ENCODE measurements around the gene CHMP2A. TPM values are rescaled to one million over a fixed set of nuclear protein-coding genes. Genes with fewer than 3 reads are reported as not detected.
A peak's percentile ranks its signal among the peaks of the same experiment; 100 is the strongest.

CHMP2A gene
- polyA plus RNA-seq, 1 donor, result 77.9 TPM

DNA sequence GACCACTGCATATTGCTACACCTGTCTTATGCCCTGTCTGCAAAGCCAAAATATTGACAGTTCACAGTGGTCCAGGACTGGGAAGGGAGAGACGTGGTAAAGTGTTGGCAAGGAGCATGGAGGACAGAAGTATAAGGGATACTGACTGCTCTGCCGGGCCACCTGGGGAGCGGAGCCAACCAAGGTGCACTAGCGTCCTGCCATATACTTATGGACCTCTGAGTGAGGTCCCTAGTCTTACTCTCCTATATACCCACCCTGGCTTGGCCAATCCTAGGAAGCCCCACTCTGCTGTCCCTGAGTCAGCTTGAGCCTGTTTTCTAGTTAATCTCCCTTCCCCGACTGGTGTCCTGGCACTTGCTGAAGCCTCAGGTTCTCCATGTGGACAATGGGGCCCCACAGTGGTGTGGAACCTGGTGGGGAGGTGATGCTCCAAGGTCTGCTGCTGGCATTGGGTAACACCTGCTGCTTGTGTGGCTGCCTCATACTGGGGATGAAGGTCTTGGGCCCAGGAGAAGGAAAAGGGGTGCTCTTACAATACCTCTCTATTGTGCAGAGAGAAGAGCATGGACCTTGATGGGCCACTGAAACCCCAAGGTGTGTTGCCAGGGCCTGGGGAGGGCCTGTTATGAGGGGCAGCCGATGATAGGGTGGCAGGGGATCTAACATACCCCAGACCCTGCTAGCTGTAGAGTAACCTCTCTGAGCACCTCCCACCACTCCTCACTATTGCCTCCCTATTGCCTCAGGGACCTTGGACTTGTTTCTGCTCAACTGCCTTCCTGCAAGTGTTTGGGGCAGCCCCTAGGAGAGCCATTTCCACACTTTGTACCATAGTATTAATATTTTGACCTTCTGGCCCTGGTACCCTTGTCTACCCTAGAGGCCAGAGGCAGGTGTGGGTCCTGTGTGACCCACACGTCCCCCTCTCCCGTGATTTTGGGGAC lies 17.8 kb downstream of the CHMP2A start:
- no peak for DNase-seq

GRCh38 chr19:58535857-58536256 lies 19.0 kb downstream of the CHMP2A start:
- no peak for DNase-seq

- no peak for DNase-seq
Measured at GRCh38 chr19:58531034-58531840, 23.7 kb downstream of the CHMP2A start.

DNA sequence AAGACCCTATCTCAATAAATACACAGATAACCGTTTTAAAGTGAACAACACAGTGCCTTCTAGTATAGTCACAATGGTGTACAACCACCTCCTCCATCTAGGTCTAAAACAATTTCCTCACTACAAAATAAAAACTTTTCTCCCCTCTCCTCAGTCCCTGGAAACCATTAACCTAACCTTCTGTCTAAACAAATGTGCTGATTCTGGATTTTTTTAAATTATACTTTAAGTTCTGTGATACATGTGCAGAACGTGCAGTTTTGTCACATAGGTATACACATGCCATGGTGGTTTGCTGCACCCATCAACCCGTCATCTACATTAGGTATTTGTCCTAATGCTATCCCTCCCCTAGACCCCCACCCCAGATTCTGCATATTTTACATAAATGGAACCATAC lies 25.5 kb downstream of the CHMP2A start:
- no peak for DNase-seq

GRCh38 chr19:58522709-58523108 lies 32.2 kb downstream of the CHMP2A start:
- no peak for DNase-seq

DNA sequence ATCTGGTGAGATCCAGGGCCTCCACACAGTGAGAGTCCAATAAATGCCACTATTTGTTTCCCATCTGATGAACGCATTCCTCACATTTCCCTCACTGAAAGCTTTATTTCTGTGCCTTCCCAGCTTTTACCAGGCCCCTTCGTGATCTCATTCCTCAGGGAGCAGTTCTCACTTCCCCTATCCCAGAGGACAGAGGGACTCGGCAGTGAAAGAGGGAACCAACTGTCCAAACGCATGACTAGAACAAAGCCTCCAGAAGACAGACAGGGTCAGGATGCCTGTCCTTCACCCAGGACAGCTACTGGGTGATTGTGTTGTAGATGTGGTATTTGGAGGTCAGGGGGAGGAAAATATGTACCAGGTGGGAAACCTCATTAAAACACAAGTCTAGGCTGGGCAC lies 33.3 kb downstream of the CHMP2A start:
- no peak for DNase-seq

DNA sequence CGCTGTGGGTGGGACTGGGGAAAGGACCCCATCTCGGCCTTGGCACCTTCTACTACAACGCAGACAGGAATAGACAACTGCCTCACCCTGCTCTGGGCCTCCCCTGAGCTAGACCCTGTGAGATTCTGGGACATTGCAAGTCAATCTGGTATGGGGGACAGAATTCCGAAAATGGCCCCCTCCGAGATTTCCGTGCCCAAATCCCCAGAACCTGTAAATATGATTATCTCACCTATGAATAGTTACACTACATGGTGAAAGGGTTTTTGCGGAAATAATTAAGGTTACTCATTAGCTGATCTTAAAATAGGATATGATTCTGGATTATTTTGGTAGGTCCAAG lies 34.7 kb downstream of the CHMP2A start:
- no peak for DNase-seq

DNA sequence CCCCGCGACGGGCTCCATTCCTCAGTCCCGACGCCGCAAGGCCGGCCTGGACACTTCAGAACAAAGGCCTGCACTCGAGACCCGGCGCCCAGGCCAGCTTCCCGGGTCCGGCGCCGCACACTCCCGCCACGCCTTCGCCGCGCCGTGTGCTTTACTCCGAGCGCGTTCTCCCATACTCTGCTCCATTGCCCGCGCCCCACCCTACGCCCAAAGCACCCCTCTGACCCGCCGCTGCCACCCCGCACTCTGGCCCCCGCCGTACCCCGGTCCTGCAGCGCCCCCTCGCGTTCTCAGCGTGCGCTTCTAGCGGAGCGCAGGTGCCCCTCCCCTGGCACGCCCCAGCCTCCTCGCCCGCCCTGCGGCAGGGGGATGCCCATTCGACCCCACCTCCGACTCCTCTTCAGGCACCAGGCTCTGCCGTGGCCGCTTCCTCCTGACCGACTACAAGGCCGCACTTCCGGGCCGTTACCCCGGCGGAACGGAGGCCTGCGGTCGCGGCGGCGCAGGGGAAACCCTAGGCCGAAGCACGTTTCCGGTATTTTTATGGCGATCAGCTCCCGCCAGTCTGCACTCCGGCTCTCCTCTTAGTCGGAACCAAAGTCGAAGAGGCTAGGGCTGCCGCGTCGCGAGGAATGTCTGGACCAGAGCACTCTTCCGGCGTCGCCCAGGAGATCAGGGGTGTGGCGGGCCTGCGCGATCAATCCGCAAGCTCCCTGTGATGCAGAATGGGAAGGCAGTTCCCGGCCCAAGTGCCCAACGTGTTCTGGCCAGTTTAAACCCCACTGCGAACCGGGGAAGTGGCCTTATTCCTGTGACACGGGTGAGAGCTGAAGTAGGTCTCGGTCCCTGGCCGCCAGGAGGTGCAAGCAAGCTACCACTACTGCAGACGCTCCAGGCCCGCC lies 35.3 kb downstream of the CHMP2A start, which contains the start of gene ZBTB45:
TSS of gene ZBTB45 (minus strand) at position 456 of the 902 bp plus-strand sequence. CDS start 2,137 bp downstream, outside the sequence.
- peak; percentile 93 for DNase-seq

DNA sequence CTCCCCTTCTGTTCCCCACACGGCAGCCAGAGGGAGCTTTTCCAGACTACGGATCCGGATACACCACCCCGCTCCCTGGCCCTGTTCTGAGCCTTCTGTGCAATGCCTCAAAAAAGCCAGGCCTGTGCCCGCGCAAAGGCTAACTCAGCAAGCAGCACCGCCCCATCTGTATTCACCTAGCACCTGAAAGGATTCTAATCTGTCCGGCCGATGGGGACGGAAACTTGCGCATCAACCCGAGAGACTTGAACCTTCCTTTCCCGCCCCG lies 35.9 kb downstream of the CHMP2A start:
- peak; percentile 77 for DNase-seq

DNA sequence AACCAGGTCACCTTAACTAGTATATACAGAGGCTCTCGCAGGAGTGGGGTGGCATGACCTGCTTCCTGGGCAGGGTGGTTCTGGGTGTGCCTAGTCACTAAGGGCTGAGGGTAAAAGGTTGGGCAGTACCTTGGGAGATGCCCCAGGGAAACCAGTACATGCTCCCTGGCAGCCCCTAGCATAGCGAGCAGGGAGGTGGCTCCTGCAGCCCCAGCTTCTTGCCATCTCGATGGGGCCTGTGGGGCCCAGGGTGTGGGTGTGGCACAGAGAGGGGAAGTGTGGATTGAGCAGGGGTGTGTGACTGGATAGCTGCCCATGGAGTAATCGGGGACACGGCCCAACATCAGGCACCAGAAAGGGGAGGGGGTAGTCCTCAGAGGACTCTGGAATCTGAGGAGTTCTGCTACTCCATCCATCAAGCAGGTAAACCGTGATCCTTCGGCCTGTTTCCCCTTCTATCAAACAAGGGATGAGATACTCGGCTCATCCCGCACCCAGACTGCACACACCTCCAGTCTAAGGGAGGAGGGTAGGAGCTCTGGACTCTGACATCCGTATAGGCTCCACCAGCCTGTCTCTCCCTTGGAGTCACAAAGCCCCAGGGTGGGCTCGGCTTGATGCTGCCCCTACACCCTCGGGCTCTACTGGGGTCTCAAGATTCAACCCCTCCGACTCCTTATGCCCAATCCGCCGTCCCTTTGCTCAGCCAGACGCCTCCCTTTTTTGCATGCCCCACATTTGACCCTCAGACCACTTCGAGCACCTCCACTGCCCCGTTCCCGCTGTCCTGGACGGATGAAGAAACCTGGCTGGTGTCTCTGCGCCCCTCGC lies 36.4 kb downstream of the CHMP2A start:
- no peak for DNase-seq

DNA sequence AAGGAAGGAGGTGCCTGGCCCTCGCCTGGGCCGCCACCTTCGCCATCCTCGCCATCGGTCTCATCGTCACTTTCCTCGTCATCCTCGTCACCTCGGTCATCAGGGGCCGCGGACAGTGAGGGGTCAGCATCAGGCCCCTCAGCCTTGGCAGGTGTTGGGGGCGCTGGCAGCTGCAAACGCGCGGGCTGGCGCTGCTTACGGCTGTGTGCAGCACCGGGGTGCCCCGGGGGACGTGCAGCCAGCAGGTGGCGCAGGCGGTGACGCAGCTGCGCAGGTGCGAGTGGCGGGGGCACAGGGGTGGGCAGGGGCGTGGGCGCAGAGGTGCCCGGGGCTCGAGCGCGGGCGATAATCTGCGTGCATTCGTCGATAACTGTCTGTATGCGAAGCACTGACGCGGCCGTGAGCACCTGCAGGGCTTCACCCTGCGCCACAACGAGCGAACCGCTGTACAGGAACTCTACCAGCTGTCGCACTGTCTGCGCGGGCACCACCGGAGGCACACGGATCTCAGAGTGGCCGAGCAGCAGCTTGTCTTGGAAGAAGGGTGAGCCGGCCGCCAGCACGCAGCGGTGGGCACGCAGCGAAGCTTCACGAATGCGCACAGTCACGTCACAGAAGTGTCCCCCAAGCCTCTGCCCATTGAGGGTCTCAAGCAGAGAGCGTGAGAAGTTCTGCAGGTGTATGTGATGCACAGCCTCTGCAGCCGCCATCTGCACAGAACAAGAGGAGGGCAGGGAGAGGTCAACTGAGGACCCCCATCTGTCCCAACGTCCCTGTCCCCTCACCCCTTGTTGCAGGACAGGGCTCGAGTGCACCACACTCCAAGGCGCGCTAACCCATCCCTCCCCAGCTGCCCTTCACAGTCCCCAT lies 37.7 kb downstream of the CHMP2A start:
- DNase-seq, result no peak

GRCh38 chr19:58516246-58516836 lies 38.6 kb downstream of the CHMP2A start:
- DNase-seq, result no peak

GRCh38 chr19:58515259-58515658 lies 39.6 kb downstream of the CHMP2A start:
- no peak for DNase-seq

GRCh38 chr19:58514564-58515022 lies 40.3 kb downstream of the CHMP2A start:
- no peak for DNase-seq

DNA sequence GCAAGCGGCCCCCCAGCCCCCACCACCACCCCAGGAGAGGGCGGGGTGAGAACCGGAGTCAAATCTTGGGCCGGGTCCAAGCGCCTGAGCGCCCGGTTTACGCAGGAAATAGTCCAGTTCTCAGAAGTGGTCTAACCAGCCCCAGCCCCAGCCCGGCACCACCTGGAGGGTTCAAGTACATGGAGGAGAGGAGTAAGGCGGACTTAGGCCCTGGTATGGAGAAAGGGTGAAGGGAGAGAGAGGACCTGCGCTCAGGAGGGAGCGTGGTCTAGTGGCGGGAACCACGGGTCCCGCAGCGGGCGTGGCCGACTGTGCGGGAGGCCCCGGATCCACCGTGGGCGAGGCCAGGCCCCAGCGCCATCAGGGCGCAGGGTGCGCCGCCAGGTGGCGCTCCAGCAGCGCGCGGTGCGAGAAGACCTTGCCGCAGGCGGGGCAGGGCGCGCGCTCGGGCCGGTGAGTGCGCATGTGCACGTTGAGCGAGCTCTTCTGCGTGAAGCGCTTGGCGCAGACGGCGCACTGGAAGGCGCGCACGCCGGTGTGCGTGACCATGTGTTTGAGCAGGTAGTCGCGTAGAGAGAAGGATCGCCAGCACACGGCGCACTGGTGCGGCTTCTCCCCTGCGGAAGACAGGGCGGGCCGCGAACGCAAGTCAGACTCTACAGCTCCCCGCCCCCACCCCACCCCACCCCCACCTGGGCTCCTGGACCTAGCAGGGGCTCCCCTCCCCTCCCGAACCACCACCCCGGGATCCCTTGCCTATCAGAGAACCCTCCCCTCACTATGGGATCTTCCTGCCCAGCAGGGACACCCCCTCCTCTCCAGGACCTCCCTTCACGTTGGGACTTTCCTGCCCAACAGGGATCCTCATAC lies 41.0 kb downstream of the CHMP2A start:
- DNase-seq, result peak; percentile 93

- DNase-seq, result no peak
Measured at GRCh38 chr19:58513213-58513693, 41.7 kb downstream of the CHMP2A start.

DNA sequence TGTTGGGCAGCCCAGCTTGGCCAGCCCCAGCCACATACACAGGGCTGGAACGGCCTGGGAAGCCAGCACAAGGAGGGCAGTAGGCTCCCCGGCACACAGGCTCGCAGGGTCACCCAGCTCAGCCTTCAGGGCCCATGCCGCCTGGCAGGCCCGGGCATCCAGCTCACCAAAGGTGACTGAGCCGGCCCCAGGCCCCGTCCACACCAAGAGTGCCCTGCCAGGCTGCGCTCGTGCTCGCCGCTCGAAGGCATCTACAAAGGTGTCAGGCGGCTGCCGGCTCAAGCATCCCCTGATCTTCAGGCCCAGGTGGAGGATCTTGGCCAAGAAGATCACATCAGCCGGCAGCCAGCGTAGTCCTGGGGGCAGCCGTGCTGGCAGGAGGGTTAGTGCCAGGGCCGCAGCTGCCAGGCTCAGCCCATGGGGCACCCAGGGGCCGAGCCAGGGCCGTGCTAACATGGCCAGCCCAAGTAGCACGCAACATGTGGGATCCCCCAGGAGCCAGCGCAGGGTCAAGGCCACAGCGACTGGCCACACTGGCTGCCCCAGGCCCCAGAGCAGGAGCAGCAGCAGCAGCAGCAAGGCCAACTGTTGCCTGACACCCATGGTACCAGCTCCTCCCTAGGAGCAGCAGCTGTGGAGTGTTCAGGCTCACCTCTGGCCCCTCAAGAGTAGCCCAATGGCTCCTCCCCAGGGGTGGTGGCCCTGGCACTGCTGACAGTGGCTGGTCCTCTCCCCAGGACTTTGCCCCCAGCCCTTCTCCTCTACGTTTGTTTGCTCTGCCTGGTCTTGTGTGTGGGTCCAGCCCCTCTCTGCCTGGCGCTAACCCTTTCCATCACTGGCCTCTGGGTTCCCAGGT lies 43.3 kb downstream of the CHMP2A start, which contains the start of gene SLC27A5:
TSS of gene SLC27A5 (minus strand) at position 640 of the 856 bp plus-strand sequence. CDS start at position 603, 37 bp downstream.
- DNase-seq, result no peak
